AG08395 (cell line): ENCODE measurements around the gene AHNAK2.
"Not testable (repeated sequence)": the region's sequence is repeated elsewhere in the genome, so short reads cannot be mapped to it uniquely, and the experiment has no call there.

Experiments used
- DNase-seq: peaks from one replicate; pipeline ENCODE4 v3.0.0; 2012; ENCODE audit warnings: mixed read lengths, low spot score

AHNAK2 gene

DNA sequence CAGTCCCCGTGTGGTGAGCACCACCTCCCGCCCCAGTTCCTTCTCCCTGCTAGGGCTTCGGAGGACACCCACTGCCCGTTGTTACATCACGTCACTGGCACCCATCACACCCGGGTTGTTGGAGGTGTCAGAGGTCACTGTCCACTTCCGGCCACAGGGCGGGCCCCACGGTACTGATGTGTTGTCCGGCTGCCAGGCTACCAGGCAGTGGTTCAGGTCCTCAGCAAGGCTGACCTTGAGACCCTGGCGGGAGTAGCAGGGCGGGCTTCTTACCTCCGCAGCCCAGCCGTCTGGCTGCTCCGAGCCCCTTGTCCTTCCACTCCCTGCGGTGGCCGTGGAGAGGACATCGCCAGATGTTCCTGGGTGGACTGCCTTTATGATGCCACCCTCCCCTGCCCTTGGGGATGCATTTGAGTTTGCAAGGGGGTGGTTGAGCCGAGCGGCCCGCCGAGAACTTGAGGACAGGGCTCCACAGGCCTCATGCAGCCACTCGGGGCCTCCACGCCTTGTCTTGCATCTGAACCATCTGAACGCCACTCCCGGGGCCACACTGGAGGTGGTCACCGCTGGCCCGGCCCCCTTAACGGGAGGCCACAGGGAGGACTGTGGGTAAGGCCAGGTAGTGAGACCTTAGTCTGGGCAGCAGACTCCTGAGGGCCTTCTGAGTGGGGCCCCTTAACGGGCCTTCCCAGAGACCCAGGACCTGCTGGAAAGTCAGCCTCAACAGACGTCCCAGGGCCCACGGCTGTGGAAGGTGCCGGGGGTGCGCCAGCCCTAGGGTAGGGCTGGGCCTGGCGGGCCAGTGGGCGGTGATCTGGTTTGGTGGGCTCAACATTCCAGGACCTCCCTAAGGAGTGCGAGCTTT lies 80.6 kb downstream of the AHNAK2 start:
- no peak for DNase-seq

DNA sequence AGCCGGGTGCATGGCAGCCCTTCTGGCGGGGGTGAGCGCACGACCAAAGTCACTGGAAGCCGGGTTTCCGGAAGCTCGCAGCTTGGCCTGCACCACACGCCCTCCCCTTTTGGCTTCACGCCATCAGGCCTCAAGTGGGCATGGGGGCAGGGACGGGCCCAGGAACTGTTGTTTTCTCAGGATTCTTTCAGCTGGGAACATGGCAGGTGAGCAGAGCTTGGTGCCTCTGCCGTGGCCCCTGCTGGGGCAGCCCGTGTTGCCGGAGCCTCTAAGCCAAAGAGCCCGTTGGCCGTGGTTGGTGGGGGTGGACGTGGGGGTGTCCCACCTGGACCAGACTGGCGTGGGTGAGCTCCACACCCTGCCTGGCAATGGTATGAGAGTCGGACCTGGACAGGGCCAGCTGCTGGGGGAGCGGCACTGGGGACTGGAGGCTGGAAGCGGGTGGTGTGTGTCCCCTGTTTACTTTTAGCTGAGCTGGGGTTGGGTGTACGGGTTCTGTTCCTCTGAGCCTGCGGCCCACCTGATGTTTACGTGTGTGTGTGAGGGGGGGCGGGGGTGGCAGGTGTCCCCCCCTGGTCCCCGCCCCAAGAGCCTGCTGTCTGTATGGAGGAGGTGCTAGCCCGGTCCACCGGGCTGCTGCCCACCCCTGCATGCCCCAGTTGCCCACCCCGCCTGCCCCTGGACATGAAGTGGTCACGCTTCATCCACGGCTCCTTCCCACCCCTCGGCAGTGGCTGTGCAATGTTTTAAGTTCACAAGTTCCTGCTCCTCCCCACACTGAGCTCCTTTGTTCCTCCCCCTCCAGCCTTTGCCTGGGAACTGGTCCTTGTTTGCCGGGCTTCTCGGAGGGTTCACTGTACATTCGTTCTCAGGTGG lies 82.2 kb downstream of the AHNAK2 start:
- DNase-seq: no peak

DNA sequence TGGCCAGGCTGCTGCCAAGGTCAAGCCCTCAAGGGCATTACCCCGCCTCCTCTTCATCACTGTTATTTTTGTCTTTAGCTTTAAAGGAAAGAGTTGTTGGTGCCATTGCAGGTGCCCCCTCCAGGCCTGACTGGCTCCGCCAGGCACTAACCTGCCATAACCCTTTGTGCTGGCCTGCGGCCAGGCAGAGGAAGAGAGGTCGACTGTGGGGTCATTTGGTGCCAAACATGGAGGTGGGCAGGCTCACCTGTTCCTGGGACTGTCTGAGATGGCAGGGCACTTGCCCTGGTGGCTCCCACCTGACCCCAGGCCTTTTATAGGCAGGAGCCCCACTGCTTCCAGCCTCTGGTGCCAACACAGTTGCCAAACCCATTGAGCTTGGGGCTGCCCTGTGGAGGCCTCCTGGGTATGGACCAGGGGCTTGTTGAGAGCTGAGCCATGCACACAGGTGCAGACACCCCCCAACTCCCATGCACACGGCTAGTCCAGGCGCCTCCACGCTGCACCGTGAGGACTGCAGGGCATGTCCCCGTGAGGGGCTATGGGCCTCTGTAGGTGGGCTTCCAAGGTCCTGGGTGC lies 82.9 kb downstream of the AHNAK2 start:
- DNase-seq: no peak

DNA sequence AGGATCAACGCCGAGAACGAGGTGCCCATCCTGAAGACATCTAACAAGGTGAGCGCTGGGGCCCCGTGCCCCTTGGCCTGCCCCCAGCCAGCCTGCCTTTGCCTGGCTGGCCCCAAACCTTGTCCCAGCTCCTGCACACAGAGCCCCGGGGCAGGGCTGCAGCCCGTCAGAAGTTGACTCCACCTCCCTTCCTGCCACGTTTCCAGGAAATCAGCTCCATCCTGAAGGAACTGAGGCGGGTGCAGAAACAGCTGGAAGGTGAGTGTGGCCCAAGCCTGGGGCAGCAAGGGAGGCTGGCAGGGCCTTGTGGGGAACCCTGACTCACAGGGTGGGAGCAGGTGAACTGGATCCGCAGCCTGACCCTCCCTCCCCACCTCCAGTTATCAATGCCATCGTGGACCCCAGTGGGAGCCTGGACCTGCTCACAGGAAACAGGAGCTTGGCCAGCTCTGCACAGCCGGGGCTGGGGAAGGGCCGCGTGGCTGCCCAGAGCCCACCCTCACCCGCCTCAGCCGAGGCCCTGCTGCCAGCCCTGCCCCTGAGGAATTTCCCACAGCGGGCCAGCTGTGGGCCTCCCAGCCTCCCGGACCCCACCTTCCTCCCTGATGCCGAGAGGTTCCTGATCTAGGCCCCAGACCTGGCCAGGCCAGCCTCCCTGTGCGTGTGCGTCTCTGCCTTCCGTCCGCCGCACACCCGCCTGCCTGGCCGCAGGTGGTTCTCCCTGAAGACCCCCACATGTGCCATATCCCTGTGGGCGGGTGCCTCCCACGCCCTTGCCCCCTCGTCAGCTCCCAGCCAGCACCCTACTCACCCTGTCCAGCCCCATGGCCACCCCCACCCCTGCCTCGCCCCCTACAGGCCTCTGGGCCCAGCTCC lies 83.6 kb downstream of the AHNAK2 start:
- no peak for DNase-seq

DNA sequence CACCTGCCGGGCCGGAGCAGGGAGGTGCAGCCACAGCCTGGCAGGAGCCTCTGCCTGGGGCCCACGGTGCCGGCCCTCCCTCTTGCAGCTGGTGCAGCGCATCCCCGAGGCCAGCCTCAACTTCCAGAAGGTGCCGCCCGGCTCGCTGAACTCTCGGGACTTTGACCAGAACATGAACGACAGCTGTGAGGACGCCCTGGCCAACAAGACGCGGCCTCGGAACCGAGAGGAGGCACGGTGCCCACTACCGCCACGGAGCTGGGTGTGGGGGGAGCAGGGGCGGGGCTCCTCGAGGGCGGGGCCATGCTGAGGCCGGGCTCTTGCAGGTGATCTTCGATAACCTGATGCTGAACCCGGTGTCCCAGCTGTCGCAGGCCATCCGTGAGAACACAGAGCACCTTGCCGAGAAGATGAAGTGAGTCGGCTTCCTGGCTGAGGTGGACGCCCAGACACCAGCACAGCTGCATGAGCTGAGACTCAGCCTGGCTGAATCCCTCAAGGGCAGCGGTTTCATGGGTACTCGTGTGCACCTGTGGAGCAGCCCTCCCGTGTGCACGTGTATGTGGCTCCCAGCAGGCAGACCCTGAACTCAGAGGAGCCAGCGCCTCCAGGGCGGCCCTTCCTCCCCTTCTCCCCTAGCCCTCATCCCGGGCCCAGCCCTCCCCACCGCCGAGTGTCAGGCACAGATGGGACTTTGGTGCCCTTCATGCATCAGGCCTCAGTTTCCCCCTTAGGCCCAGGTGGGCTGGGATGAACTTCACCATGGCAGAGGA lies 84.6 kb downstream of the AHNAK2 start:
- no peak for DNase-seq

DNA sequence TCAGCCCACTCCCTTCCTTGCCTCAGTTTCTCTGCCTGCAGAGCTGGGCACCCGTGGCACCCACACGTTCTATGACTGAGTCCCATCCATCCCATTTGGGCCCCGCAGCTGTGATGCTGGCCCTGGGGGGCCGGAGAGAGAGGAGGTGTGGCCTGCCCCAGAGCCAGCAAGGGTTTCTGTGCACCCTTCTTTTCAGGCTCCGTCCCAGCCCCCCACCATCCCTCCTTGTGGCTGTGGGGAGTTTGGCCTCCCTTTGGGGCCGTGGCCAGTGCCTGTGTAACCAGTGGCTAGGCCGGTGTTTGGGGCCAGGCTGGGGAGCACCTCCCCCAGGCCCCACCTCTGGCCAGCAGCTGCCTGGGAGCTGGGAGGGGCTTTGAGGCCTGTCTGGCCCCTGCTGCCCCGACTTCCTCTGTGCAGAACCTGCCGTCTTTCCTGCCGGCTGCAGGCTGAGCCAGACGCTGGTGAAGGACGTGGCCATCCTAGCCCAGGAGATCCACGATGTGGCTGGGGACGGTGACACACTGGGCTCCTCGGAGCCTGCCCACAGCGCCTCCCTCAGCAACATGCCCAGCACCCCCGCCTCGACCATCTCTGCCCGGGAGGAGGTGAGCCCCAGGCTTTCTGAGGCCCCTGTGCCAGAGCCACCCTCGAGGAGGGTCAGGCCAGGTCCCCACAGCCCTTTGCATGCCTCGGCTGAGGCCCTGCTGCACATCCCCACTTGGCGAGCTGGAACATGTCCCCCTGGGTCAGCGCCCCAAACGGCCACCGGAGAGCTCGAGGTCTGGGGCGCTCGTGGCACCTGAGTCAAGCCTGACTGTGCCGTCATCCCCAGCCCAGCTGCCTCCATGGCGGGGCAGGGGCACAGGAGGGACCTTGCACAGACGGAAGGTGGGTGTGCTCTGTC lies 85.4 kb downstream of the AHNAK2 start:
- DNase-seq: no peak

- no peak for DNase-seq
These were observed 86.3 kb downstream of the AHNAK2 start for GRCh38 chr14:104891664-104892530.

GRCh38 chr14:104891121-104891551 lies 87.0 kb downstream of the AHNAK2 start:
- no peak for DNase-seq

GRCh38 chr14:104890292-104890691 lies 87.9 kb downstream of the AHNAK2 start:
- DNase-seq: not testable (repeated sequence)

DNA sequence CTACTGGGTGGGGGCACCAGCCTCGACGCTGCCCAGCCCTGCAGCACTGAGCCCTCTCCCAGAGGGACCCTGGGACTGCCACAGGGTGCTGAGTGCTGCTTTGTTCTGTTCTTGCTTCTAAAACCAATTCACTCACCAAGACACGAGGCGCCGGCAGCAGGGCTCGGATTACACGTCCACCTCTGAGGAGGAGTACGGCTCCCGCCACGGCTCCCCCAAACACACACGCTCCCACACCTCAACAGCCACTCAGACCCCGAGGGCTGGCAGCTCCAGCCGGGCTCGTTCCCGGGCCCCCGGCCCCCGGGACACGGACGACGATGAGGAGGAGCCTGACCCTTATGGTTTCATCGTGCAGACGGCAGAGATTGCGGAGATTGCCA lies 88.8 kb downstream of the AHNAK2 start:
- DNase-seq: no peak

- no peak for DNase-seq
These were observed 89.4 kb downstream of the AHNAK2 start for GRCh38 chr14:104888489-104889374.

DNA sequence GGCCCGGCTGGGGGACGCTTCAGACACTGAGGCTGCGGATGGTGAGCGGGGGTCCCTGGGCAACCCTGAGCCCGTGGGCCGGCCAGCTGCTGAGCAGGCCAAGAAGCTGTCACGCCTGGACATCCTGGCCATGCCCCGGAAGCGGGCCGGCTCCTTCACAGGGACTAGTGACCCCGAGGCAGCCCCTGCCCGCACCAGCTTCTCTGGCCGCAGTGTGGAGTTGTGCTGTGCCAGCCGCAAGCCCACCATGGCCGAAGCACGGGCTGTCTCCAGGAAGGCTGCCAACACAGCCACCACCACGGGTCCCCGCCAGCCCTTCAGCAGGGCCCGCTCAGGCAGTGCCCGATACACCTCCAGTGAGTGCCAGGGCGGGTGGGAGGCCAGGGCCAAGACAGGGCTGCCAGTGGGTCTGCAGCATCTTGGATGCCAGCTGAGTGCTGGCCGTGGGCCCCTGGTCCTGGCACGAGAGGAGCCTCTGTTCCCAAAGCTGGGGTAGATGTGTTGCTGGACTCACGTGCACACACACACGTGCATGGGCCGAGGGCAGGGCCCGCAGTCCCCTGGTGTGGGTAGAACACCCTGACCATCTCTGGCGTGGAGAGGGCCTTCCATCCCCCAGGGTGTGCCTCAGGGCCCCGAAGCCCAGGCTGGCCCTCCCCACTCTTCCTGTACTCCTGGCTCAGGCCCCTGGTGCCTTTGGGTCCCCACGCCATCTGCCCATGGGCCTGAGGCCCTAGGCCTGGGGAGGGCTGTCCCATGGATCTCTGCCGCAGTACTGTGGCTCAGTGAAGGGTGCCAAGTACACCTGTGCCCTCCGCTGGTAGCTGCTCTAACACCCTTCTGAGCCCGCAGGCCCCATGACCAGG lies 90.3 kb downstream of the AHNAK2 start:
- DNase-seq: no peak
